SK-N-MC (cell line): ENCODE measurements around the gene LTBP1.

Experiments used
- EZH2 ChIP-seq: fragments of 200-600 bp; sonication (generic); IDR thresholded peaks from one replicate; pipeline ENCODE4 v1.6.1; 2017; ENCODE audit warnings: antibody characterized with exemption
- FOXP2 ChIP-seq: optimal IDR thresholded peaks from 2 replicates; pipeline ENCODE3; 2011; ENCODE audit warnings: mild to moderate bottlenecking, moderate library complexity; ENCODE audit not compliant: insufficient read depth; ENCODE audit errors: extremely low read length, control extremely low read depth

DNA sequence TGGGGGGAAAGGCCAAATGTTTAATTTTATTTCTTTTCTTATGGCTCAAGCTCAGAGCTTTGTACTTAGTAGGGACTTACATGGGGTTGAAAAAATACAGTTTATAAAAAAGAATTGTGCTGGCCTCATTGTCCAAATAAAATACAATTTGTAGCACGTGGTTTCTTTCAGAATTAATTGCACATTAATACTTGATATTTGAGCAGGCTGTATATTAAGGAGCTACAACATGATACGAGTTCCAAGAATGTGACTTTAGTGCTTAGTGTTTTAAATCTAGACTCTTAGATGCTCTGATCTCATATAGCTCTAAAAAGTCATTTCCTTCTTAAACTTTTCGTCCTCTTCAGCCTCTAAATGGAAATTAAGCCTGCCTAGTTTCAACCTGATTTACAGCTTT lies 483.3 kb downstream of the LTBP1 start:
- TF ChIP-seq FOXP2 (no peak), EZH2 (no peak)
